ENCODE measurements around the gene TMEM145.

The TMEM145 gene

GRCh38 chr19:42361545-42361910 lies 48.4 kb downstream of the TMEM145 start:
- no peak for DNase-seq (ENCODE audit: low read depth, low spot score)

GRCh38 chr19:42362342-42362741 lies 49.2 kb downstream of the TMEM145 start:
- no peak for DNase-seq (ENCODE audit: low read depth, low spot score)

GRCh38 chr19:42362891-42363440 lies 49.9 kb downstream of the TMEM145 start:
- no peak for DNase-seq (ENCODE audit: low read depth, low spot score)

GRCh38 chr19:42363614-42364346 lies 50.7 kb downstream of the TMEM145 start:
- DNase-seq (ENCODE audit: low read depth, low spot score) = no peak

GRCh38 chr19:42366673-42367072 lies 53.6 kb downstream of the TMEM145 start:
- DNase-seq (ENCODE audit: low read depth, low spot score) = no peak

GRCh38 chr19:42367929-42368328 lies 54.8 kb downstream of the TMEM145 start:
- no peak for DNase-seq (ENCODE audit: low read depth, low spot score)

GRCh38 chr19:42368360-42368759 lies 55.3 kb downstream of the TMEM145 start:
- DNase-seq (ENCODE audit: low read depth, low spot score) = no peak

- no peak for DNase-seq (ENCODE audit: low read depth, low spot score)
Measured at GRCh38 chr19:42368765-42369164, 55.7 kb downstream of the TMEM145 start.

- no peak for DNase-seq (ENCODE audit: low read depth, low spot score)
Measured at GRCh38 chr19:42369433-42370067, 56.4 kb downstream of the TMEM145 start.

GRCh38 chr19:42370068-42370520 lies 57.0 kb downstream of the TMEM145 start:
- DNase-seq (ENCODE audit: low read depth, low spot score) = peak; percentile 93

GRCh38 chr19:42370626-42371175 lies 57.6 kb downstream of the TMEM145 start:
- DNase-seq (ENCODE audit: low read depth, low spot score) = no peak

Data from iPS DF 19.7 (cell line).